ENCODE measurements around the gene DMC1. TPM values are rescaled to one million over a fixed set of nuclear protein-coding genes. Genes with fewer than 3 reads are reported as not detected.

DMC1 gene
- total RNA-seq, 2 donors from 2014 or later, result 4.2 to 6.8 TPM

GRCh38 chr22:38572065-38572464, 2.1 kb upstream of the DMC1 start:
- H3K36me3 ChIP-seq (ENCODE audit: control insufficient read depth, insufficient read depth, low read length), result no peaks in the 10 kb centered on the region
- H3K9ac ChIP-seq (ENCODE audit: extremely low read depth, low read length, poor library complexity, severe bottlenecking), result no peak overlapping the region
- no peak overlapping the region for H3K4me3 Mint-ChIP-seq
- H3K27ac ChIP-seq (ENCODE audit: low read depth, low read length), result no peak overlapping the region
- peaks cover 14% of the 10 kb centered on the region for H3K4me1 Mint-ChIP-seq
- no peaks in the 10 kb centered on the region for H3K9me3 Mint-ChIP-seq
- 0 to 12% methylated on average over 3 of the region's 3 CpGs for WGBS, 2 experiments (ENCODE audit: insufficient coverage in 1 of 2, insufficient read length in 1 of 2)
- H3K4me3 ChIP-seq (ENCODE audit: low read length), result no peak overlapping the region
- peak; percentile 65 for DNase-seq
- peaks cover 4% of the 10 kb centered on the region for H3K4me1 ChIP-seq (ENCODE audit: control insufficient read depth, insufficient read depth, low read length)
- no peak overlapping the region for H3K27ac Mint-ChIP-seq
- H3K9me3 ChIP-seq (ENCODE audit: control insufficient read depth, low read length), result no peaks in the 10 kb centered on the region
- TF ChIP-seq, protein P1, sequence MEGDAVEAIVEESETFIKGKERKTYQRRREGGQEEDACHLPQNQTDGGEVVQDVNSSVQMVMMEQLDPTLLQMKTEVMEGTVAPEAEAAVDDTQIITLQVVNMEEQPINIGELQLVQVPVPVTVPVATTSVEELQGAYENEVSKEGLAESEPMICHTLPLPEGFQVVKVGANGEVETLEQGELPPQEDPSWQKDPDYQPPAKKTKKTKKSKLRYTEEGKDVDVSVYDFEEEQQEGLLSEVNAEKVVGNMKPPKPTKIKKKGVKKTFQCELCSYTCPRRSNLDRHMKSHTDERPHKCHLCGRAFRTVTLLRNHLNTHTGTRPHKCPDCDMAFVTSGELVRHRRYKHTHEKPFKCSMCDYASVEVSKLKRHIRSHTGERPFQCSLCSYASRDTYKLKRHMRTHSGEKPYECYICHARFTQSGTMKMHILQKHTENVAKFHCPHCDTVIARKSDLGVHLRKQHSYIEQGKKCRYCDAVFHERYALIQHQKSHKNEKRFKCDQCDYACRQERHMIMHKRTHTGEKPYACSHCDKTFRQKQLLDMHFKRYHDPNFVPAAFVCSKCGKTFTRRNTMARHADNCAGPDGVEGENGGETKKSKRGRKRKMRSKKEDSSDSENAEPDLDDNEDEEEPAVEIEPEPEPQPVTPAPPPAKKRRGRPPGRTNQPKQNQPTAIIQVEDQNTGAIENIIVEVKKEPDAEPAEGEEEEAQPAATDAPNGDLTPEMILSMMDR (conservative IDR thresholded peaks at IDR 0.05), result peak; percentile 79
- H3K27me3 ChIP-seq (ENCODE audit: control insufficient read depth, insufficient read depth, low read length, poor library complexity, severe bottlenecking), result no peaks in the 10 kb centered on the region
- H3K36me3 Mint-ChIP-seq (ENCODE audit: low read depth), result no peaks in the 10 kb centered on the region
- H3K27me3 Mint-ChIP-seq (ENCODE audit: insufficient read depth), result peaks cover 10% of the 10 kb centered on the region

GRCh38 chr22:38570779-38571364, 889 bp upstream of the DMC1 start:
- Histone ChIP-seq H3K4me3 (ENCODE audit: low read length) (peak overlapping the region; percentile 89), H3K9ac (ENCODE audit: extremely low read depth, low read length, poor library complexity, severe bottlenecking) (peak overlapping the region; percentile 67), H3K9me3 (ENCODE audit: control insufficient read depth, low read length) (no peaks in the 10 kb centered on the region), H3K27ac (ENCODE audit: low read depth, low read length) (peak overlapping the region; percentile 46), H3K4me1 (ENCODE audit: control insufficient read depth, insufficient read depth, low read length) (peaks cover 4% of the 10 kb centered on the region), H3K36me3 (ENCODE audit: control insufficient read depth, insufficient read depth, low read length) (no peaks in the 10 kb centered on the region), H3K27me3 (ENCODE audit: control insufficient read depth, insufficient read depth, low read length, poor library complexity, severe bottlenecking) (no peaks in the 10 kb centered on the region)
- Mint-ChIP-seq H3K4me3 (peak overlapping the region; percentile 78), H3K27ac (peak overlapping the region; percentile 92), H3K36me3 (ENCODE audit: low read depth) (no peaks in the 10 kb centered on the region), H3K9me3 (no peaks in the 10 kb centered on the region), H3K4me1 (peaks cover 18% of the 10 kb centered on the region), H3K27me3 (ENCODE audit: insufficient read depth) (peaks cover 10% of the 10 kb centered on the region)
- WGBS, 2 experiments (ENCODE audit: insufficient coverage in 1 of 2, insufficient read length in 1 of 2), result 11 to 19% methylated on average over 4 to 13 of the region's 14 CpGs
- DNase-seq, result peak; percentile 79
- TF ChIP-seq, protein P1 (conservative IDR thresholded peaks at IDR 0.05), result peak; percentile 31

DNA sequence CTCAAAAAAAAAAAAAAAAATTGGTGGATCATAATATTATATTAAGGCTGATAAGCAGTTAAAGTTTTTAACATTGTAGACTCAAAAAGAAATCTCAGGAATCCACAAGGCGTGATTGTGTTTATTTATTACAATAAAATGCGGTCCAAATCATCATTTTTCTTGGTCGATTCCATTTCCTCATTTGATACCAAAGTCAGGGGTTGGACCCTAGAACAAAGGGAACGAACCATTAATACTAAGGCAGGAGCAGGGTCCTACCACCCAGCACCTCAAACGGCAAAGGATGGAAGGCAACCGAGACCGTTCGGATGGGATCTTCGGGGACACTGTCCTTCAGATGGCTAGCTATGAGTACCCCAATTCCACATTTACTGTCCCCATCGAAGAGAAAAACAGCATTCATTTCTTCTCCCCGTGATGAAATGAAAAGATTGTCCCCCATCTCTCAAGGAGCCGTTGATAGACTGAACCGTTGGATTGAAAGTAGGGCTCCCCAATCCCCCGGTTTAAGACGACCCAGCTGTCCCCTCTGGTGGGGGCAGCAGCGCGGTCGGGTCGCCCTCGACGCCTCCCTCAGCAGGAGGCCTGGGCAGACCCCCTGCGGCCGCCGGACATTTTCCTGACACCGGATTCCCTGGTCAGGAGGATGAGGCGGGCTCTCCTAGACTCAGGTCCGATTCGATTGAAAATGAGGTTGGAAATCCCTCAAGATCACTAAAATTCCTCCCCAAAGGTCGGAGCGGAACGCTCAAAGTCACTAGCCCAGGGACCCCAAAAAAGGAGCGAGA, 607 bp downstream of the DMC1 start:
- WGBS, 2 experiments (ENCODE audit: insufficient coverage in 1 of 2, insufficient read length in 1 of 2), result 38 to 57% methylated on average over 18 to 32 of the region's 32 CpGs
- Mint-ChIP-seq H3K27ac (peak overlapping the region; percentile 96), H3K9me3 (no peaks in the 10 kb centered on the region), H3K36me3 (ENCODE audit: low read depth) (no peaks in the 10 kb centered on the region), H3K27me3 (ENCODE audit: insufficient read depth) (peaks cover 10% of the 10 kb centered on the region), H3K4me3 (peak overlapping the region; percentile 78), H3K4me1 (peaks cover 18% of the 10 kb centered on the region)
- no peak overlapping the region for H3K27ac ChIP-seq (ENCODE audit: low read depth, low read length)
- no peaks in the 10 kb centered on the region for H3K36me3 ChIP-seq (ENCODE audit: control insufficient read depth, insufficient read depth, low read length)
- H3K9me3 ChIP-seq (ENCODE audit: control insufficient read depth, low read length), result no peaks in the 10 kb centered on the region
- peak overlapping the region; percentile 89 for H3K9ac ChIP-seq (ENCODE audit: extremely low read depth, low read length, poor library complexity, severe bottlenecking)
- TF ChIP-seq, protein P1 (conservative IDR thresholded peaks at IDR 0.05), result no peak
- DNase-seq, result no peak
- H3K27me3 ChIP-seq (ENCODE audit: control insufficient read depth, insufficient read depth, low read length, poor library complexity, severe bottlenecking), result no peaks in the 10 kb centered on the region
- H3K4me3 ChIP-seq (ENCODE audit: low read length), result peak overlapping the region; percentile 90
- peaks cover 4% of the 10 kb centered on the region for H3K4me1 ChIP-seq (ENCODE audit: control insufficient read depth, insufficient read depth, low read length)
